HUES48 (cell line): ENCODE measurements around the gene APOA5.

ENCODE experiments used
- H3K27ac ChIP-seq: one replicate; pipeline ENCODE4 v1.7.0; 2013; ENCODE audit warnings: low read depth, low read length, inconsistent platforms
- H3K27me3 ChIP-seq: 2 replicates; pipeline ENCODE4 v1.6.1; 2013; ENCODE audit warnings: mild to moderate bottlenecking, low read length; ENCODE audit not compliant: control insufficient read depth, insufficient read depth
- H3K36me3 ChIP-seq: 2 replicates; pipeline ENCODE4 v1.6.1; 2013; ENCODE audit warnings: low read length; ENCODE audit not compliant: control insufficient read depth, insufficient read depth
- H3K4me1 ChIP-seq: 2 replicates; pipeline ENCODE4 v1.6.1; 2013; ENCODE audit warnings: mild to moderate bottlenecking, low read length; ENCODE audit not compliant: control insufficient read depth, insufficient read depth
- H3K4me3 ChIP-seq: 2 replicates; pipeline ENCODE4 v1.5.1; 2013; ENCODE audit warnings: mild to moderate bottlenecking, low read depth, low read length
- H3K9ac ChIP-seq: 2 replicates; pipeline ENCODE4 v1.6.1; 2013; ENCODE audit warnings: mild to moderate bottlenecking, low read depth, low read length, moderate library complexity
- H3K9me3 ChIP-seq: 2 replicates; pipeline ENCODE4 v1.6.1; 2013; ENCODE audit warnings: low read length; ENCODE audit not compliant: control insufficient read depth, insufficient read depth

Gene APOA5

DNA sequence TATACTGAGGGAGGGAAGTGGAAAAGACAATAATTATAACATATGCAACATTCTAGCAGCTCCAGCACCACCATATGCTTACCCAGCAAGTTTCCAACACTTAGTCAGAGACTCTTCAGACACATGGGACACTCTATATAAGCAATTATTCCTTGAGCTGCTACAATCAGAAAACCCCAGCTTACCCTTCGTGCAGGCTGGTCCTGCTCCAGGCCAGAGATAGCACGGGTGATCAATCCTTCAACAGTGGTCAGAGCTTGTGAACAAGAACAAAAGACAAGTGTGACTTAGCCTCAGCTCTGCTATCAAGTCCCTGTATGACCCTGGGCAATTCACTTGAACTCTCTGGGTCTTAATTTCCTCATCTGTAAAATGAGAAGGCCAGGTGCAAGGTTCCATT, 5.4 kb downstream of the APOA5 start:
- Histone ChIP-seq H3K27ac (no peak overlapping the region), H3K9ac (no peak overlapping the region), H3K27me3 (peaks cover 16% of the 10 kb centered on the region), H3K4me3 (peak overlapping the region; percentile 90; the same call in 1 of the 2 replicates), H3K36me3 (peaks cover 54% of the 10 kb centered on the region), H3K9me3 (no peaks in the 10 kb centered on the region), H3K4me1 (peaks cover under 1% of the 10 kb centered on the region; the same call in 1 of the 2 replicates)

DNA sequence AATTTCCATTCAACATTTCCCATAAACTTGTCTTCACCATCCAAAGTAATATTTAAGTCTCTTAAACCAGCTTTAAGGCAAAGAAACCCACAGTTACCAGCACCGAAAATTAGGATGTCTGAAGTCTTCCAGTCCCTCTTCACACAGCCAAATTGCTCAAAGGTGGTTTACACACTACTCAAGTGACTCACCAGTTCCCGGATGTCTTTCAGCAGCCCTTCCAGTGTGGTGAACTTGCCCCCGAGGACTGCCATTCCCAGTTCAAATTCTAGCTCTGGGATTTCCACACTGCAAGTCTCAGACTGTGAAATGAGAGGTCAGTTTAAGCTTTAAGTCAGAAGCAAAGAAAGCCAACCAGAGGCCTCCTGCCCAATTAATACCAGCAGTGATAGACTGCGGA, 9.0 kb downstream of the APOA5 start:
- H3K4me3 ChIP-seq = no peak overlapping the region
- peaks cover 88% of the 10 kb centered on the region for H3K36me3 ChIP-seq
- no peak overlapping the region for H3K9ac ChIP-seq
- no peaks in the 10 kb centered on the region for H3K27me3 ChIP-seq
- H3K4me1 ChIP-seq = no peaks in the 10 kb centered on the region
- no peak overlapping the region for H3K27ac ChIP-seq
- H3K9me3 ChIP-seq = no peaks in the 10 kb centered on the region

DNA sequence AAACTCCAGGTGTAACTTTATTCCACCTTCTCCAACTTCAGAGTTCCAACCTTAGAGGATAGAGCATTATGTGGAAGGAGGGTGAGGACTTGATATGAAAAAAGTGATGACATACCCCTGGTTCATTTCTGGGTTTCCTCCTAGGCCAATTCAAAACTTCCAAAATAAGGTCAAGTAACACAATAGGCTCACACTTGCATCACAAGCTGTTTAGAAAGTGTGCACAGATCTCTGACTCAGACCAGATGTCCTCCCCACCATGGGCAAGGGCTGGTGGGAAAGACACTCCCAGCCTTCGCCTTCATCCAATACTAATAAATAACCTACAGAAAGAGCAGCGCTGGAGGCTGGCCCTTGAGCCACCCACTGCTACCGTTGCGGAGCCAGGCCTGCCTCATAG, 13.1 kb downstream of the APOA5 start:
- Histone ChIP-seq H3K9ac (no peak overlapping the region), H3K4me1 (peaks cover 4% of the 10 kb centered on the region; the same call in 1 of the 2 replicates), H3K4me3 (no peak overlapping the region), H3K27ac (no peak overlapping the region), H3K9me3 (no peaks in the 10 kb centered on the region), H3K36me3 (peaks cover 71% of the 10 kb centered on the region), H3K27me3 (no peaks in the 10 kb centered on the region)

DNA sequence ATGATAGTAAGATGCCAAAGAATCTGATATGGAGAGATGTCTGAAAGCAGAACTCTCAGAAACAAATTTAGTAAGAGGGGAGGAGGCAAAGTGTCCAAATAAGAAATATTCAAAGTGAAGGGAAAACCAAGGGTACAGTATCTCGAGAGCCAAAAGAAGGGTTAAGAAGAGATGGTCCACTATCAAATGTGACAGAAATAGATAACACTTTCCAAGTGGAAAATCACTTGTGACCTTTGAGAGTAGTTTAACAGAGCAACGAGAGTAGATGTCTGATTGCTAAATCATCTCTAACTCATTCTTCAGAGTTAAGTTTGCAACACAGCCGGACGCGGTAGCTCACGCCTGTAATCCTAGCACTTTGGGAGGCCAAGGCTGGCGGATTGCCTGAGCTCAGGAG, 14.6 kb downstream of the APOA5 start:
- Histone ChIP-seq H3K9me3 (no peaks in the 10 kb centered on the region), H3K4me3 (no peak overlapping the region), H3K9ac (no peak overlapping the region), H3K27ac (no peak overlapping the region), H3K27me3 (no peaks in the 10 kb centered on the region), H3K4me1 (peaks cover 4% of the 10 kb centered on the region; the same call in 1 of the 2 replicates), H3K36me3 (peaks cover 56% of the 10 kb centered on the region)

DNA sequence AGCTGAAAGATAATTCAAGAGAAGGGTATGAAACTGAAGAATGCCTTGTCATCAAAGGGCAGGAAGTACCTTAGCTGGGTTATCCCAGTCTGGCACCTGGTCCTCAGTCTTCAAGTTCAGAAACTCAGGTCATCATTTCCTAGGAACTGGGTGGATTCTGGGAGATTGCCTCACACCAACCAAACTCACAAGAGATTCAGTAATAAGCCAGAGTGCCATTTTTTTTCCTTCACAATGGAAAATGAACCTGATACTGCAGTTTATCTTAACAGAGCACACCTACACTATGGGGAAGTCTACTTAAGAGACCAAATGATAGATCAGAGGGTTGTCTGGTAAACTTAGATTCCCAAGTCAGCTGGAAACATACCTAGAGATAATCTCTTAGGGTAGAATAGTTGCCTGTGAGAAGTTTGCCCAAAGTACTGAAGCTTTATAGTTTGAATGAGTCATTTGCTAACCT, 15.1 kb downstream of the APOA5 start:
- H3K9ac ChIP-seq = no peak overlapping the region
- H3K27me3 ChIP-seq = no peaks in the 10 kb centered on the region
- no peaks in the 10 kb centered on the region for H3K9me3 ChIP-seq
- H3K4me3 ChIP-seq = no peak overlapping the region
- H3K27ac ChIP-seq = no peak overlapping the region
- H3K4me1 ChIP-seq = peaks cover 8% of the 10 kb centered on the region; the same call in 1 of the 2 replicates
- H3K36me3 ChIP-seq = peaks cover 53% of the 10 kb centered on the region

DNA sequence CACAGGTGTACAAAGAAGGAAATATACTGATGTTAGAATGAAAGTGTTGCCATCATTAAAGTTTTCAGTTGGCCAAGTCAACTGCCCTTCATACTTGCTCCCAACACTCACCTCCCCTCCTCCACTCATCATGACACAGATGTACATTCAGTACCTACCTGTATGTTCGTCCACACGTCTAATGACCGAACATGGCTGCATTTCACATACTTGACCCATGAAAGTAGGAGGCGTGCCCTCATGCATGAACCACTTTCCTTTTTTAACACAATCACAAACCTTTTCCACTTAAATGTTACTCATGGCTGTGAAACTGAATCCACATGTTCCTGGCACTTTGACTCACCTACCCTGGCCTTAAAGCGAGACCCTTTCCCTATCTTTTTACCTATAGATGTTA, 15.7 kb downstream of the APOA5 start:
- Histone ChIP-seq H3K27ac (no peak overlapping the region), H3K9me3 (no peaks in the 10 kb centered on the region), H3K9ac (no peak overlapping the region), H3K4me1 (peaks cover 10% of the 10 kb centered on the region; the same call in 1 of the 2 replicates), H3K27me3 (no peaks in the 10 kb centered on the region), H3K4me3 (no peak overlapping the region), H3K36me3 (peaks cover 48% of the 10 kb centered on the region)

DNA sequence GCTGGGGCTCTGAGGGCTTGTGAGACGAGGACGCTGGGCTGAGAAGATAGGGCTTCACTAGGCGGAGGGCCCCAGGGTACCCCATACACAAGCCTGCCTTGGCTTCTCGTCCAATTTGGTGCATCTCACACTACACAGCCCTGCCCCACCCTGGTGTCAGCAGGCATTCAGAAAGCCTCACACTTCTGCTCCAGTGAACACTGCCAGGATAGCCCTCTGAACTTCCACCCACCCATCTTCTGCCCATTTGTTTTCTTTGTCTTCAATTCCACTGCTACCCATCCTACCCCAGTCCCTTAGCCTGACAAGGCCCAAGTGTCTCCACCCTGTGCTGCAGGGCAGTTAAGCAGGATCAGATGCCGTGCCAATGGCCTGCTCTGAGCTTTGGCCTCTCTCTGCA, 17.0 kb downstream of the APOA5 start:
- H3K9me3 ChIP-seq = no peaks in the 10 kb centered on the region
- no peak overlapping the region for H3K4me3 ChIP-seq
- H3K36me3 ChIP-seq = peaks cover 42% of the 10 kb centered on the region
- H3K27me3 ChIP-seq = no peaks in the 10 kb centered on the region
- no peak overlapping the region for H3K9ac ChIP-seq
- no peak overlapping the region for H3K27ac ChIP-seq
- H3K4me1 ChIP-seq = peaks cover 10% of the 10 kb centered on the region; the same call in 1 of the 2 replicates

DNA sequence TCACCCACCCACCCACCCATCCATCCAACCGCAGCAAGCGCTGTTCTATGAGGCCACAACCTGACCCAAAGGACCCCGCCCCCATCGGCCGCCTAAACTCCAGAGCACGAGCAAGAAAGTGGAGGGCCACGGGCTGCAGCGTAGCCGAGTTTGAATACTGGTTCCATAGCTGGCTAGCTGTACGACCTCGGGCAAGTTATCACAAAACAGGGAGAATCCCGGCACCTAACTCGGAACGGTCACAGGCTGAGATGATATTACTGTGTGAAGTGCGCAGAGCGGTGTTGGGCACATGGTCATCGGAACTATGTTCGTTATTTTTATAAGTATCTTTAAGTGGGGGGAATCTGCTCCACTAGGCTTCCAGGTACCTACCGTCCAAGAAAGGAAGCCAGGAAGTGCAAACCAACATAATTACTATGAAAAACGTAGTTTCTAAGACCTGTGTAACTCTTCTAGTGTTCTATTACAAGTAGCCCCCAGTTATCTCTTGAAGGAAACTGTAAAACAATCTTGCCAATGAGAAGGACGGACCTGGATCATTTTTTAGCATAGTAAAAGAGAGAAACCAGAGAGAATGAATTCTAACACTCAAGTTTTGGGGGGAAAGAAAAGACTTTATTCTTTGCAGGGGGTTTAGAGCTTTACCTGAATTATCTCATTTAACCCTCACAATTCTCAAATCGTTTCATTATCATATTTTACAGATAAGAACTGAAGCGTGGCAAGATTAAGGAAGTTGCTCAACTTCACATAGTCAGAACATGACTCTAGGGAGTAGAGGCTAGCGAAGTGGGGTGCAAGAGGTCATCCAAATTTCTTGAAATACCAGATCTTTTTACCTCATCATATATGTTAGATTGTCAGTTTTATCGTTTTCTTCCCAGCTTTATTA, 18.2 kb downstream of the APOA5 start:
- peak overlapping the region; percentile 96 for H3K27ac ChIP-seq
- peak overlapping the region; percentile 95 for H3K4me3 ChIP-seq
- no peaks in the 10 kb centered on the region for H3K9me3 ChIP-seq
- no peaks in the 10 kb centered on the region for H3K27me3 ChIP-seq
- peak overlapping the region; percentile 75 for H3K9ac ChIP-seq
- peaks cover 40% of the 10 kb centered on the region for H3K36me3 ChIP-seq
- H3K4me1 ChIP-seq = peaks cover 10% of the 10 kb centered on the region; the same call in 1 of the 2 replicates

DNA sequence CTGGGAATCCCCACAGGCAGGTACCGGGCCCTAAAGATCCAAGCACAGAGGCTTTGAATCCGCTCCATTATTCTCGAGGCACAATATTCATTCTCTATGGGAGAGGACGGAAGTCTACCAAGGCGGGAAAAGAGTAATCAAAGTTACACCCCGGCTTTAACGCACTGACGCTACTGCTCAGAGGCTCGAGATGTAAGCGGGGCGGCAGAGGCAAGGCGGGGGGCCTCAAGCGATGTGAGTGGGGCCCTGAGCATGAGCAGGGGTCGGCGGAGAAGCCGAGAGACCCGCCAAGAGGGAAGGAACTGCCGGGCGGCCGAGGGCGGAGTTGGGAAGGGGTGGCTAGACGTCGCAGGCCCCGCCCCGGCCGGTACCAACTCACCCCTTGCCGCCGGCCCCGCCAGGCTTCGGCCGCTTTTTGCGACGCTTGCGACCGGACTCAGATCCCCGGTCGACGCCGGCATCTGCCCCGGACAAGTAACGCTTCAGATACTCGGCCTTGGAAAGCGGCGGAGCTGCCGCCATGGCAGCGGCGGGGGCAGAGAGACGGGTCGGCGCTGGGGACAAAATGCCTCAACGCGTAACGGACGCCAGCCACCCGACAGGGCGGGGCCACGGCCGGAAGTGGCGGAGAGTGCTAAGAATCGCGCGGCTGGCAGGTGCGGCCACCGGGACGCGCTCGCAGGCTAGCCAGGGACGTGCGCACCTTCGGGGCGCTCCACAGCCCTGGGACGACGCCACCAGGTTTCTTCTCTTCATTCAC, 19.1 kb downstream of the APOA5 start, which contains the start of gene BUD13:
Gene BUD13, minus strand, starts transcription at position 545 of the 760 bp plus-strand sequence. Its CDS starts 23 bp downstream, at position 522.
- H3K9me3 ChIP-seq = no peaks in the 10 kb centered on the region
- H3K9ac ChIP-seq = peak within 1 kb of the TSS; percentile 82
- peak within 1 kb of the TSS; percentile 96 for H3K27ac ChIP-seq
- H3K4me1 ChIP-seq = peaks cover 10% of the 10 kb centered on the region; the same call in 1 of the 2 replicates
- no peaks in the 10 kb centered on the region for H3K27me3 ChIP-seq
- peaks cover 40% of the 10 kb centered on the region for H3K36me3 ChIP-seq
- H3K4me3 ChIP-seq = peak within 1 kb of the TSS; percentile 95

DNA sequence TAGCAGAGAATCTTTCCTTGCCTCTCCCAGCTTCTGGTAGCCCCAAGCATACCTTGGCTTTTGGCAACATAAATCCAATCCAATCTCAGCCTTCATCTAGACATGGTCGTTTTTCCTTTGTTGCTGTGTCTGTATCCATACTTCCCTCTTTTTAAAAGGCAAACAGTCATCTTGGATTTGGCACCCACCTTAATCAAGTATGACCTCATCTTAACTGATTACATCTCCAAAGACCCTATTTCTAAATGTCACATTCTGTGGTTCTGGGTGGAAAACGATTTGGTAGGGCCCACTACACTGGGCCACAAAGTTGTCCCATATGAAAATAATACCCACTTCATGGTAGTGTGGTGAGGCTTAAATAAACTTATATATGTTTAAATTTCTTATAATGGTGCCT, 19.7 kb downstream of the APOA5 start:
- Histone ChIP-seq H3K9ac (peak overlapping the region; percentile 82), H3K9me3 (no peaks in the 10 kb centered on the region), H3K27me3 (no peaks in the 10 kb centered on the region), H3K36me3 (peaks cover 38% of the 10 kb centered on the region), H3K27ac (peak overlapping the region; percentile 96), H3K4me3 (peak overlapping the region; percentile 95), H3K4me1 (peaks cover 10% of the 10 kb centered on the region; the same call in 1 of the 2 replicates)
